NOMO-1 treated with dmso at 0.1 percent for 144 hours (cell line): Measurements from ENCODE around the gene COMMD6.

ENCODE experiments used
- DNase-seq: peaks from one replicate; lab custom pipeline; 2025; ENCODE audit not compliant: unreplicated experiment; lab: John Stamatoyannopoulos, UW

The COMMD6 gene

GRCh38 chr13:75485286-75486062 is 52.2 kb downstream of the COMMD6 start:
- no peak for DNase-seq

GRCh38 chr13:75482820-75483079 is 54.9 kb downstream of the COMMD6 start:
- DNase-seq: no peak

GRCh38 chr13:75482070-75482819 is 55.4 kb downstream of the COMMD6 start, which contains the start of gene TBC1D4:
TSS of gene TBC1D4 (minus strand) at chr13:75482169. CDS start at chr13:75481767, 402 bp downstream.
- DNase-seq: peak; percentile 73

- DNase-seq: no peak
Measured at GRCh38 chr13:75481176-75482069, 56.2 kb downstream of the COMMD6 start.

- DNase-seq: no peak
Measured at GRCh38 chr13:75480671-75481175, 56.9 kb downstream of the COMMD6 start.

GRCh38 chr13:75479102-75479740 is 58.4 kb downstream of the COMMD6 start:
- DNase-seq: no peak

- DNase-seq: no peak
Measured at GRCh38 chr13:75478659-75479058, 59.0 kb downstream of the COMMD6 start.
